Activated T-helper 1 cell treated with anti-CD3 and anti-CD28 coated beads, Interleukin-2, amount 50 U/mL, for 16 hours (primary cell): ENCODE data around the gene SEMA6A.

Source experiments
- DNase-seq, 2 donors: peaks; one replicate each; pipeline ENCODE4 v3.0.0-alpha.2; 2020; ENCODE audit warnings: low read depth in 1 of 2, low spot score in 1 of 2

The SEMA6A gene

GRCh38 chr5:116498503-116499048 is 76.0 kb downstream of the SEMA6A start:
- no peak for DNase-seq

- no peak for DNase-seq
Observed at GRCh38 chr5:116497631-116498030, 77.0 kb downstream of the SEMA6A start.

GRCh38 chr5:116495786-116496357 is 78.8 kb downstream of the SEMA6A start:
- DNase-seq: no peak

- DNase-seq: no peak
Observed at GRCh38 chr5:116494784-116495450, 79.7 kb downstream of the SEMA6A start.

- DNase-seq: no peak
Observed at GRCh38 chr5:116492776-116493175, 81.8 kb downstream of the SEMA6A start.

- DNase-seq: no peak
Observed at GRCh38 chr5:116492016-116492623, 82.5 kb downstream of the SEMA6A start.

- DNase-seq: no peak
Observed at GRCh38 chr5:116488356-116489041, 86.1 kb downstream of the SEMA6A start.

GRCh38 chr5:116487045-116487444 is 87.6 kb downstream of the SEMA6A start:
- DNase-seq: no peak

GRCh38 chr5:116486588-116486987 is 88.0 kb downstream of the SEMA6A start:
- no peak for DNase-seq

- no peak for DNase-seq
Observed at GRCh38 chr5:116484645-116485044, 90.0 kb downstream of the SEMA6A start.

- no peak for DNase-seq
Observed at GRCh38 chr5:116482394-116482793, 92.2 kb downstream of the SEMA6A start.

GRCh38 chr5:116480894-116481510 is 93.6 kb downstream of the SEMA6A start:
- DNase-seq: no peak

- DNase-seq: no peak
Observed at GRCh38 chr5:116479776-116480675, 94.6 kb downstream of the SEMA6A start.

GRCh38 chr5:116478491-116478890 is 96.1 kb downstream of the SEMA6A start:
- DNase-seq: no peak

GRCh38 chr5:116476897-116477537 is 97.6 kb downstream of the SEMA6A start:
- no peak for DNase-seq

GRCh38 chr5:116475338-116475737 is 99.3 kb downstream of the SEMA6A start:
- no peak for DNase-seq

GRCh38 chr5:116473706-116474105 is 100.9 kb downstream of the SEMA6A start:
- no peak for DNase-seq

GRCh38 chr5:116472274-116472673 is 102.3 kb downstream of the SEMA6A start:
- DNase-seq: no peak

- no peak for DNase-seq
Observed at GRCh38 chr5:116469631-116470030, 105.0 kb downstream of the SEMA6A start.

- DNase-seq: no peak
Observed at GRCh38 chr5:116468583-116468982, 106.0 kb downstream of the SEMA6A start.
